ENCODE data around the gene ZMYM2.
"Not testable (repeated sequence)": the region's sequence is repeated elsewhere in the genome, so short reads cannot be mapped to it uniquely, and the experiment has no call there.

Gene ZMYM2

DNA sequence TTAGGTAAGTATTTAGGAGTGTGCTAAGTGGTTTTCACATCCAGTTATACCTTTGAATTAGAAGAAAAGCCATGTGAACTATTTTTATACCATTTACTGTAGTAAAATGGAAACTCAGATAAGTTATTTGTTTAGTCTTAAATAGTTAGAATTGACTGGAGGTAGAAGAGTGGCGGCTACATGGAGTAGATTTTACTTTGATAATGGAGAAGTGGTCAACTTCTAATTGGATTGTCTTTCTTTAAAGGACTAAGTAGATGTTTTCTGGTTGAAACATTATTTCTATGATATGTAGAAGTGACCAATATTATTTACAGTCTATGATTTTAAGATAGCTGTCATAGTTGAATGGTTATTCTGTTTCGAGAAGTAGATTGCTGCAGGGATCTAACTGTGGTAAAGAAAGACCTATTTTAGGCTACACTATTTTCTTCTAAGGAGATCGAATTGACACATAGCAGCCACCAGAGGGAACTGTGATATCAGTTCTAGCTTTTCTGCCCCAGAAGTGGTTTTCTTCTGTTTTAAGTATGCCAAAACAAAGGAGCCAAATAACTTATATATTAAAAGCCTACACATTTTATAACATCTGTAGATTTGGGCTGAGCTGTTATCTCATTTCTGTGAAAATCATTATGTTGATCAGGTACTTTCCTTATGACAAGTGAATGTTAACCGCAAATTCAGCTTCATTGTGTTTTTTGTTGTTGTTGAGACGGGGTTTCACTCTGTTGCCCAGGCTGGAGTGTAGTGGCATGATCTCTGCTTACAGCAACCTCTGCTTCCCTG is 26.1 kb downstream of the ZMYM2 start:
- peak; percentile 47 for DNase-seq

DNA sequence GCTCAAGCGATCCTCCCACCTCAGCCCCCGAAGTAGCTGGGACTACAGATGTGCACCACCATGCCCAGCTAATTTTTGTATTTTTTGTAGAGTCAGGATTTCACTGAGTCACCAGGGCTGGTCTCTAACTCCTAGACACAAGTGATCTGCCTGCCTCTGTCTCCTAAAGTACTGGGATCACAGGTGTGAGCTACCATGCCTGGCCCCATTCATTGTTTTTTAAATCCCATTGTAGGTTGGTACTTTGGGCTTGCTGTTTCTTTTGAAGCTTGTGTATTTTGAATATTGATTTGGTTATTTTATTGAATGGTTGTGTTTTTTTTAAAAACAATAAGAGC is 26.7 kb downstream of the ZMYM2 start:
- DNase-seq = no peak

- no peak for DNase-seq
These were observed 33.0 kb downstream of the ZMYM2 start for GRCh38 chr13:19991531-19991930.

GRCh38 chr13:19993024-19993423 is 34.5 kb downstream of the ZMYM2 start:
- no peak for DNase-seq

DNA sequence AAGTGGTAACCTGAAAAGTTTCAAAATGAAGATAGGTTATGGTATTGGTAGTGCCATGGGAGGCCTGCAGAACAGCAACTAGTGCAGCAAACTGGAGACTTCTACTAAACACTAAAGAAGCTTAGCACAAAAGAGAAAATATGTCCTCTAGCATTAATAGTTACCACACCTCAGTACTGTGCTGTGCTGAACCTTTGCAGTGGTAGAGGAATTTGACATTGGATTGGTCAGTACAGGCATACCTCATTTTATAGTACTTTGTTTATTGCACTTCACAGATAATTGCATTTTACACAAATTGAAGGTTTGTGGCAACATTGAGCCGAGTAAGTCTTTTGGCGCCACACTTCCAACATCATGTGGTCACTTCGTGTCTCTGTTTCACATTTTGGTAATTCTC is 40.4 kb downstream of the ZMYM2 start:
- DNase-seq = no peak

- DNase-seq = no peak
These were observed 41.6 kb downstream of the ZMYM2 start for GRCh38 chr13:20000062-20000552.

DNA sequence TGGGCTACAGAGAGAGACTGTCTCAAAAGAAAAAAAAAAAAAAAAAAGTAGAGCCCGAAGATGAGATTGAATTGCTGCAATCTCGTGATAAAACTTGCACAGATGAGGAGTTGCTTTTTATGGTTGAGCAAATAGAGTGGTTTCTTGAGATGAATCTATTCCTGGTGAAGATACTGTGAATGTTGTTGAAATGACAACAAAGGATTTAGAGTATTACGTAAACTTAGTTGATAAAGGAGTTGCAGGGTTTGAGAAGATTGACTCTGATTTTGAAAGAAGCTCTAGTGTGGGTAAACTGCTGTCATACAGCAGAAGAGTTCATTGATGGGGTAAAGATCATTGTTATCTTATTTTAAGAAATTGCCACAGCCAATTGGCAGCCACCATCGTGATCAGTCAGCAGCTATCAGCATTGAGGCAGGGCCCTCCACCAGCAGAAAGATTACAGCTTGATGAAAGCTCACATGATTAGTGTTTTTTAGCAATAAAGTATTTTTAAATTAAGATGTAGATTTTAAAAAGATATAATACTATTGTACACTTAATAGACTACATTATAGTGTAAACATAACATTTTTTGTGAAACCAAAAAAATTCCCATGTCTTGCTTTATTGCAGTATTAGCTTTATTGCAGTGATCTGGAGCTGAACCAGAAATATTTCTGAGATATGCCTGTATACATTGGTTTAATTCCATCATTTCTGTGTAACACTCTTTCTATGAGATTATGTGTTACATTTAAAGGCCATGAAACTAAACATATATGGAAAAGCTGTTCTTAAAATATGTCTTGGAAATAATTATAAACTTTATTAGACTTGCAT is 43.1 kb downstream of the ZMYM2 start:
- peak; percentile 64 for DNase-seq

GRCh38 chr13:20002787-20003186 is 44.3 kb downstream of the ZMYM2 start:
- no peak for DNase-seq

- DNase-seq = no peak
These were observed 47.7 kb downstream of the ZMYM2 start for GRCh38 chr13:20006206-20006605.

DNA sequence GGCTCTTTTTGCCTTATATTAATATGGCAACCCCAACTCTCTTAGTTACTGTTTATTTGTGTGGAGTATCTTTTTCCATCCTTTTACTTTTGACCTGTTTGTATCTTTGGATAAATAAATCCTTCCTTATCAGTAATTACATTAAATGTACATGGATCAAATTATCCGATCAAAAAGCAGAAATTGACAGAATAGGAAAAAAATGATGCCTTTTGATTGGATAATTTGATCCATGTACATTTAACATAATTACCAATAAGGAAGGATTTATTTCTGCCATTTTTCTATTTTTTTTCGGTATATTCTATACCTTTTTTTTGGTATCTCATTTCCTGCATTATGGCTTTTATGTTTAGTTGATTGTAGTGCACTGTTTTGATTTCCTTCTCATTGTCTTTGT is 57.2 kb downstream of the ZMYM2 start:
- no peak for DNase-seq

DNA sequence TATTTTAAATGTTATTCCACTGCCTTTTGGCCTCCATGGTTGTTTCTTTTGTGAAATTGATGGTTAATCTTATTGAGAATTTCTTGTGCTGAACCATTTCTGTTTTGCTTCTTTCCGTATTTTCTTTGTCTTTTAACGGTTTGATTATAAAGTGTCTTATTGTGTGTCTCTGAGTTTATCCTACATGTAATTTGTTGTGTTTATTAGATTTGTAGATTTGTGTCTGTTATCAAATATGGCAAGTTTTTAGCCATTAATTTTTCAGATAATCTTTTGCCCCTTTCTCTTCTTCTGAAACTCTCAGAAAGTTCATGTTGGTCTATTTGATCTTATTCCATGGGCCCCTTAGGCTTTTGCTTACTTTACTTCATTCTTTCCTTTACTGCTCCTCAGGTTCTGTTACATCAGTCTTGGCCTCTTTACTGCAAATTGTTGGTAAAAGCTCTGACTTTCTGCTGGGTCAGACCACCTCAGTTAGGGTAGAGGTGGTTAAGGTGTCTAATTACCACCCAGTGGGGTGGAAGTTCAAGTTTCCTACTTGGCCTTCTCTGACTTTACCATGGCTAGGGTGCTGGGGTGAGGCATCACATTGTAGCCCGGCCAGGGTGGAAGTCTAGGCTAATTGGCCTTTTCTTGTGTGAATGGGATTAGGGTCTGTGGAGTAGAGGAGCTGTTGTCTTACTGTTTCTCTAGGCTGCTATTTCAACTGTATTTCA is 58.3 kb downstream of the ZMYM2 start:
- no peak for DNase-seq

DNA sequence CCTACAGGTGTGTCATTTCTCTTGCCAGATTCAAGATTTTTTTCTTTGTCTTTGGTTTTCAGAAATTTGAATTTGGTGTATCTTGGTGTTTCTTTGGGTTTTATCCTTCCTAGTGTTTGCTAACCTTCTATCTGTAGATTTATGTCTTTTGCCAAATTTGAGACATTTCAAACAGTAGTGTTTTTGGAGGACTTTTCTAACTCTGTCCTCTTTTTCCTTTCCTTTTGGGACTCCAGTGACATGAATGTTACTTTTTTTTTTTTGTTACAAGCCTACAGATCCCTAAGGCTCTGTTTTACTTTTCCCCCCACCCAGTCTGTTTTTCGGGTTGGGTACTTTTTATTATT is 58.8 kb downstream of the ZMYM2 start:
- no peak for DNase-seq

DNA sequence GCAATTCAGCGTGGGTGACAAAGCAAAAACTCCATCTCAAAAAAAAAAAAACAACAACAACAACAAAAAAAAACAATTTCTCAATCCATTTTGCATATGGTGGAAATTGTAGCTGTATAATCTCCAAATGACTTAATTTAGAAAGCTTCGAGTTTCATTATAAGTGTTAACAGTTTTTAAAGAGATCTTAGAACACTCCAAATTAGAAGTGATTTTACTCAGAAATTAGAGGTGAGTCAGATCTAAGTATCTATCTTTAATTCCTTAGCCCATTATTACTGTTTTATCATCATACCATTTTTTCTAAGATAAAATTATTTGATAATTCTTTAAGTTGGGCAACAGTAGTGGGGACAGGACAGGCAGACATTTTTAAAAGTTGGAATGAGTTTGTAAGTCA is 60.5 kb downstream of the ZMYM2 start:
- no peak for DNase-seq

- peak; percentile 53 for DNase-seq
These were observed 66.2 kb downstream of the ZMYM2 start for GRCh38 chr13:20024702-20025101.

- no peak for DNase-seq
These were observed 70.4 kb downstream of the ZMYM2 start for GRCh38 chr13:20028953-20029352.

DNA sequence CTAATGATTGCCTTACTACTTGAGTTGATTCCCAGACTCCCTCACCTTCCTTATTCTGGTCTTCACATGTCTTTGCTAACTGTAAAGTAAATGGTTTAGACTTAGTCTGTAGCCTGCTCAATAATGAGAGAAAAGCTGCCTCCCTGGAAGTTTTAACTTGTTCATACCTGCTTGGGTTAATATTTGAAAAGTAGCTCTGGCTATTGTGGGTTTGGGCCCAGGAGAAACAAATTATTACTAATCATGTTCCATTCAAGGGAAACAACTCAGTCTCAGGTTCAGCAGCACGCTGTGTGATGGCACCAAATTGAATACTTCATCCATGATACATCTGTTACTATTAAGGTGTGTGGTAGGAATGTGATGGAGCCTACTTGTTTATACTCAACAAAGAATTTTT is 75.0 kb downstream of the ZMYM2 start:
- DNase-seq = no peak

- DNase-seq = no peak
These were observed 76.6 kb downstream of the ZMYM2 start for GRCh38 chr13:20035130-20035529.

DNA sequence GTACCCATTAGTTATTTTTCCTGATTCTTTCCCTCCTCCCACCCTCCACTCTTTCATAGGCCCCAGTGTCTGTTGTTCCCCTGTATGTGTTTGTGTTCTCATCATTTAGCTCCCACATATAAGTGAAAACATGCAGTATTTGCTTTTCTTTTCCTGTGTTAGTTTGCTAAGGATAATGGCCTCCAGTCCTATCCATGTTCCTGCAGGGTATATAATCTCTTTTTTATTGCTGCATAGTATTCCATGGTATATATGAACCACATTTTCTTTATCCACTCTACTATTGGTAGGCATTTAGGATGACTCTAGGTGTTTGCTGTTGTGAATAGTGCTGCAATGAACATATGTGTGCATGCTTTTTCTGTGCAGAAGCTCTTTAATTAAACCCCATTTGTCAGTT is 79.4 kb downstream of the ZMYM2 start:
- no peak for DNase-seq

DNA sequence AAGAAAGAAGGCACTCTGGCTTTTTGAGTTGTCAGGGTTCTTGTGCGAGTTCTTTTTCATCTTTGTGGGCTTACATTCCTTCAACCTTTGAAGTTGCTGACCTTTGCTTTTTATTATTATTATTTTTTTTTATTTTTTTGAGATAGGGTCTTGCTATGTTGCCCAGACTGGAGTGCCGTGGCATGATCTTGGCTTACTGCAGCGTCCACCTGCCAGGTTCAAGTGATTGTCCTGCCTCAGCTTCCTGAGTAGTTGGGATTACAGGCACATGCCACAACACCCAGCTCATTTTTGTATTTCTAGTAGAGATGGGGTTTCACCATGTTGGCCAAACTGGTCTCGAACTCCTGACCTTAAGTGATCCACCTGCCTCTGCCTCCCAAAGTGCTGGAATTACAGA is 84.1 kb downstream of the ZMYM2 start:
- not testable (repeated sequence) for DNase-seq

DNA sequence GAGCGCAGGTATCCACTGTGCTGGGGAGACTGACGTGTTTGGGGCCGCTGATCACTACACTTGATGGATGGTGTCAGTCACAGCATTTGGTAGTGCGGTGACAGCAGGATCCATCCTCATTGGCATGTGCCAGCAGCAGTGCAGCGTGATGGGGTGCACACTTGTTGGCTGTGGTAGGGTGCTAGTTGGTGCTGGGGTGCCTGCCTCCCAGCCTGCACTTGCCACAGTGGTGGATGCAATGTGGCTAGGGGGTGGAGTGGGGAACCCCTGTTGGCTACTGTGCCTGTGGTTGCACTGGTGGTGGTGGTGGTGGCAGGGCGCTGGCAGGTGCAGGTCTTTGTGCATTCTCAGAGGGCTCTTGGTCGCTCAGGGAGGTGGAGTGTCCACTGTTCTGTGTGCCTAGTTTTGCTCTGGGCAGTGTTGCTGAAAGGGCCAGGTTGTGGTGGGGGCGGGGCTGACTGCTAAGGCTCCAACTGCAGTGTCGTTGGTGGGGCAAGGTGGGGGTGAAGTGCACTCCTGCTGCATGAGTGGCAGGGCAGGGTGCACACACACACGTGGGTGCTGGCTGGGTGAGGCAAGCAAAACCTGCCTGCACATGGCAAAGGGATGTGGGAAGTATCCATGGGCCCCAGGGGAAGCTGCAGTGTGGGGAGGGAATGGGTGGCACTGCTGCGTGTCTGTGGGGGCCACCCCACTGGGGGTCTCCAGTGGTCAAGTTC is 84.8 kb downstream of the ZMYM2 start:
- no peak for DNase-seq

DNA sequence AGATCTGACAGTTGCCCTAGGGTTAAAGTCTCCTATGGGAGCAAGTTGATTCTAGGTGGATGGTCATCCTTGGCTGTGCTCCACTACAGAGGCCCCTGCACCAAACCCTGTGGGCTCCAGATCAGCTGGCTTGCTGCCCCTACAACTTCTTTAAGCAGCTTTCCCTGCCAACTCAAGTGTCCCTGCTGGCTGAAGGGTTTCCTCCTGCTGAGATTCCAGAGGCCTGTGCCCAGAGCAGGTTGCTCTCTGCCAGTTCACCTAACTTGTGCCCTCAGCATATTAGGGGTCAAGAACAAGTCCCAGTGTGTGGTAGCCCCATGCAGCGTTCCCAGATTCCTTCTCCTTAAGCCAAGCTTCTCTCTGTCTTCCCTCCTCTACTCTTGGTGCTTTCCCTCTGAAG is 85.6 kb downstream of the ZMYM2 start:
- no peak for DNase-seq

DNA sequence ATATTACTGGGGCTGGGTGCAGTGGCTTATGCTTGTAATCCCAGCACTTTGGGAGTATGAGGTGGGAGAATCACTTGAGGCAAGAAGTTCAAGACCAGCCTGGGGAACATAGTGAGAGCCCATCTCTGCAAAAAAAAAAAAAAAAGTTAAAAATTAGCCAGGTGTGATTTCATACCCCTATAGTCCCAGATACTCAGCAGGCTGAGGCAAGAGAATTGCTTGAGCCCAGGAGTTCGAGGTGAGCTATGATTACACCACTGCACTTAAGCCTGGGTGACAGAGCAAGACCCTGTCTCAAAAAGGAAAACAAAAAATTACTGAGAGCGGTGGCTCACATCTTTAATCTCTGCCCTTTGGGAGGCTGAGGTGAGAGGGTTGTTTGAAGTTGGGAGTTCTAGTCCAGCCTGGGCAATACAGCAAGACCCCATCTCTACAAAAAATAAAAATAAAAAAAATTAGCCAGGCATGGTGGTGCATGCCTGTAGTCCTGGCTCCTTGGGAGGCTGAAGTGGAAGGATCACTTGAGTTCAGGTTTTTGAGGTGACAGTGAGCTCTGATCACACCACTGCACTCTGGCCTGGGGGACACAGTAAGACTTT is 87.5 kb downstream of the ZMYM2 start:
- DNase-seq = no peak
